ENCODE results near the gene ATP8A2.

The ATP8A2 gene

DNA sequence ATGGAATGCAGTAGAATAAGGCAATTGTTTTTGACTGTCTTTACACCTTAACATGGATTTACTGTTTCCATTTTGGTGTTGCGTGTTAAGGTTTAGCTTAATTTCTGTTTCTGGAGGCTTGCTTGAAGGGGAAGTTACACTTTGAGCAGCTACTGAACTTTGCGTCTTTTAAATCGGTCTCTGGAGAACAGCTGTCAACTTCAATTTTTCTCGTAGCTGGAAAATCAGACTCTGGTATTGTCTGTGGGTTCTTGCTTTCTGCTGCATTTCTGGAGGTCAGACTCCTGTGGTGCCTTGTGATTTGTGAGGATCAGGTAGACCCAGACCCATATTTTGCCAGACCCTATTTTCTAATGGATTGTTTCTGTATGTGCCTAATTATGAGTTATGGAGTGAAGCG is 146.7 kb downstream of the ATP8A2 start:
- Histone ChIP-seq H3K9me3 (no peaks in the 10 kb centered on the region), H3K4me1 (ENCODE audit: control insufficient read depth in 1 of 2, insufficient read depth in 1 of 2, low read depth in 1 of 2, low read length in 1 of 2) (no peaks in the 10 kb centered on the region), H3K27me3 (no peaks in the 10 kb centered on the region), H3K4me3 (ENCODE audit: low read depth in 1 of 2, low read length in 1 of 2) (no peak overlapping the region), H3K36me3 (no peaks in the 10 kb centered on the region), H3K27ac (no peak overlapping the region)
- TF ChIP-seq, protein P1, sequence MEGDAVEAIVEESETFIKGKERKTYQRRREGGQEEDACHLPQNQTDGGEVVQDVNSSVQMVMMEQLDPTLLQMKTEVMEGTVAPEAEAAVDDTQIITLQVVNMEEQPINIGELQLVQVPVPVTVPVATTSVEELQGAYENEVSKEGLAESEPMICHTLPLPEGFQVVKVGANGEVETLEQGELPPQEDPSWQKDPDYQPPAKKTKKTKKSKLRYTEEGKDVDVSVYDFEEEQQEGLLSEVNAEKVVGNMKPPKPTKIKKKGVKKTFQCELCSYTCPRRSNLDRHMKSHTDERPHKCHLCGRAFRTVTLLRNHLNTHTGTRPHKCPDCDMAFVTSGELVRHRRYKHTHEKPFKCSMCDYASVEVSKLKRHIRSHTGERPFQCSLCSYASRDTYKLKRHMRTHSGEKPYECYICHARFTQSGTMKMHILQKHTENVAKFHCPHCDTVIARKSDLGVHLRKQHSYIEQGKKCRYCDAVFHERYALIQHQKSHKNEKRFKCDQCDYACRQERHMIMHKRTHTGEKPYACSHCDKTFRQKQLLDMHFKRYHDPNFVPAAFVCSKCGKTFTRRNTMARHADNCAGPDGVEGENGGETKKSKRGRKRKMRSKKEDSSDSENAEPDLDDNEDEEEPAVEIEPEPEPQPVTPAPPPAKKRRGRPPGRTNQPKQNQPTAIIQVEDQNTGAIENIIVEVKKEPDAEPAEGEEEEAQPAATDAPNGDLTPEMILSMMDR (IDR thresholded peaks at IDR 0.05), result no peak

DNA sequence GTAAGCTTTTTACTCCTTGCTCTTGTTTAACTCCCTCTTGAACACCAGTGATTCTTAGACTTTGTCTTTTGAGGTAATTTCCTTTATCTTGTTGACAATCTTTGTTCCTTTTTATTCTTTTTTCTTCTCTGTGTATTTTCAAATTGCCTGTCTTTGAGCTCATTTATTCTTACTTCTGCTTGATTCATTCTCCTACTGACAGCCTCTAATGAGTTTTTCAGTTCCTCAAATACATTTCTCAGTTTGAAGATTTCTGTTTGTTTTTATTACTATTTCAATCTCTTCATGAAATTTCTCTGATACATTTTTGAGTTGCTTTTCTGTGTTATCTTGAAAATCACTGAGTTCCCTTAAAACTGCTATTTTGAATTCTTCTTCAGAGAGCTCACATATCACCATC is 154.1 kb downstream of the ATP8A2 start:
- Histone ChIP-seq H3K4me1 (ENCODE audit: control insufficient read depth in 1 of 2, insufficient read depth in 1 of 2, low read depth in 1 of 2, low read length in 1 of 2) (no peaks in the 10 kb centered on the region), H3K27me3 (no peaks in the 10 kb centered on the region), H3K36me3 (no peaks in the 10 kb centered on the region), H3K9me3 (no peaks in the 10 kb centered on the region), H3K27ac (no peak overlapping the region), H3K4me3 (ENCODE audit: low read depth in 1 of 2, low read length in 1 of 2) (no peak overlapping the region)
- TF ChIP-seq, protein P1 (IDR thresholded peaks at IDR 0.05), result no peak

DNA sequence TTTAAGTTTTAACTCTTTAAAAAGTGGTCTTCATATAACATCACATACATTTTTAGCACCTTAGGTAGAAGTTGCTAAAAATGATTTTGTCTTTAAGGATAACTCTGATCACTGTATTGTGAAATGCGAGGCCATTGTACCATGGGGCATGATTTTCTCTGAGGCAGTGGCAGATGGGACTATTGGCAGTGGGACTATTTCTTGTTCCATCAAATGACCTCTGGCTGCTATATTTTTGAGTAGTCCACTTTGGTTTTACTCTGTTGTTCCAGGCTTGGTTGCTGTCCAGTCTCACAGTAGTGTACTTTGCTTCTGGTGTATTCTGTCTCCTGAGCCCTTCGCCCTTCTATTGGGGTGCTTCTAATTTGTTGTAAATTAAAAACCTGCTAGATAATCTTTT is 156.5 kb downstream of the ATP8A2 start:
- Histone ChIP-seq H3K36me3 (no peaks in the 10 kb centered on the region), H3K4me3 (ENCODE audit: low read depth in 1 of 2, low read length in 1 of 2) (no peak overlapping the region), H3K27me3 (no peaks in the 10 kb centered on the region), H3K9me3 (no peaks in the 10 kb centered on the region), H3K27ac (no peak overlapping the region), H3K4me1 (ENCODE audit: control insufficient read depth in 1 of 2, insufficient read depth in 1 of 2, low read depth in 1 of 2, low read length in 1 of 2) (no peaks in the 10 kb centered on the region)
- TF ChIP-seq, protein P1 (IDR thresholded peaks at IDR 0.05), result no peak

DNA sequence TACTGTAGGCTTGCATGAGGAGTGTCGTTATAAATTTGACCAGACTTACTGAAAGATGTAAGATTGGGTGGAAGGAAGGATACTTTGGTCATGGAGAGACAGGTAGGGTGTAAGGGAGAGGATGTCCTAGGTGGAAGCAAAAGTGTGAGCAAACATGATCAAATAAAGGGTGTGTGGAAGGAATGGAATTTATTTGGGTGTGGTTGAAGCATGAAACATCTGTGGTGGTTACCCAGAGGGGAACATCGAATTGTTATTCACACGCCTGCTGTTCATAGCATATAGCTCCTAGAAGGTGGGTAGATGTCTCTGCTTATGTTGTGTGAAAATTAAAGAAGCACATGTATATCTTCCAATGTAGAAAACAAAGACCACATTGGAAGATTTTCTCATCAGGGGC is 157.7 kb downstream of the ATP8A2 start:
- Histone ChIP-seq H3K36me3 (no peaks in the 10 kb centered on the region), H3K9me3 (no peaks in the 10 kb centered on the region), H3K27me3 (no peaks in the 10 kb centered on the region), H3K4me3 (ENCODE audit: low read depth in 1 of 2, low read length in 1 of 2) (no peak overlapping the region), H3K27ac (no peak overlapping the region), H3K4me1 (ENCODE audit: control insufficient read depth in 1 of 2, insufficient read depth in 1 of 2, low read depth in 1 of 2, low read length in 1 of 2) (no peaks in the 10 kb centered on the region)
- TF ChIP-seq, protein P1 (IDR thresholded peaks at IDR 0.05), result no peak

DNA sequence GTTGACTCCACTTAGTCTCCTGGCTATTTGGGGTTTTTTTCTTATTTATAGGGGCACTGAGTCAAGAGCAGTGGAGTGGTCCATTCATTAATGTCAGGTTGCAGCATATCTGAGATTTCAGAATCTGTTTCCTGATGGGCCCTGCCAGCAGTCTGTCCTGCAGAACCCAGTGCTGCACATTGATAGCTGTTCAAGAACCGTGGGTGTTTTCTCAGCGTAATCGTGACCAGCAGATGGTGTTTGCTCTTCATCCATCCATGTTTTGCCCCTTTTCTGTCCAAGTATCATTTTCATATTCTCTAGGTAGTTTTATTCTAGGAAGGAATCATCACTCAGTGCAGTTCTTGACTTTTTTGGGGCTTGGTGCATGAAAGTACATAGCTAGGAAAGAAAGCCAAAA is 166.5 kb downstream of the ATP8A2 start:
- Histone ChIP-seq H3K27ac (no peak overlapping the region), H3K4me3 (ENCODE audit: low read depth in 1 of 2, low read length in 1 of 2) (no peak overlapping the region), H3K9me3 (no peaks in the 10 kb centered on the region), H3K4me1 (ENCODE audit: control insufficient read depth in 1 of 2, insufficient read depth in 1 of 2, low read depth in 1 of 2, low read length in 1 of 2) (no peaks in the 10 kb centered on the region), H3K27me3 (no peaks in the 10 kb centered on the region), H3K36me3 (no peaks in the 10 kb centered on the region)
- TF ChIP-seq, protein P1 (IDR thresholded peaks at IDR 0.05), result no peak

All from neutrophil (primary cell).